MM.1S (cell line): ENCODE data around the gene FGF12.

Experiments used
- EZH2 ChIP-seq: fragments of 300-600 bp; sonication (generic); optimal IDR thresholded peaks from 2 replicates; pipeline ENCODE3; 2017; ENCODE audit warnings: low read depth, mild to moderate bottlenecking, antibody characterized with exemption, low read length, mixed read lengths
- EZH2phosphoT487 ChIP-seq: fragments of 300-600 bp; sonication (generic); IDR thresholded peaks from 2 replicates; pipeline ENCODE4 v1.6.1; 2018; ENCODE audit warnings: antibody characterized with exemption, low read length
- TF ChIP-seq, protein P1 (sequence below): fragments of 300-600 bp; sonication (generic); IDR thresholded peaks from 2 replicates; pipeline ENCODE4 v1.5.1; 2016; ENCODE audit warnings: antibody characterized with exemption, low read length, mixed read lengths

DNA sequence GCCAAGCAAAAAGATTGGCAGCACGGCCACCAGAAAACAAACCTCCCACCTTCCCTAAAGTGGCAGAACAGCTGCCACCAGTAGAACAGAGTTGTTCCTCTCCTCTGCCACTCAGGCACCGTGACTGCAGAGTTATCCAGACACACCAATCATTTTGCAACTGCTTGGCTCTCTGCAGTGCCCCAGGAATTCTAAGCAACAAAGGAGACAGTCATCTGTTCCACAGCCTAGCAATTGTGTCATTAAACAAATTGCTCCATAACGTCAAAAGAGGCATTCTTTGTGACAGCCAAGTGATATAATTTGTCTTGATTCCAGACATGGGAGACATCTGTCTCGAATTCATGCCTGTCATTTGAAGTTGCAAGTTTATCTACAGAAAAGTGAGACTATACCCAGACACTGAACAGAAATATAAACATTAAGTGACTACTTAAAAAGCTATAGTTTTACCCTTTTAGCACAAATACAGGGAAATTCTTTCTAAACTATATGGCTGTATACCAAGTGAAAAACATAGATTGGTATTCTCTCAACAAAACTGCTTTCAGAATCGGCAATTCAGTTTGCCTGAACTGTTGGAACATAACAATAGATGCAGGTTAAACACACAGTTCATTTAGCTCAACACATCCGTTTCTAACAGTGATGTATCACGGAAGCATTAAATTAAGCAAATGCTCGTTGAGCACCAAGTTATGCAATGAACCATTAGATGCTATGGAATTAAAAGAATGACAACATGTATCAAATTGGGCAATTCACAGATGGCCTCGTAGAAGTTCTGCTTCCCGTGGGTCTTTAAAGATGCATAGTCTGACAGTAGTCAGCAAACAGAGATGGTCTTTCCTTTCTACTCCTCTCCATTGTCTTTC, 281.3 kb downstream of the FGF12 start:
- TF ChIP-seq, protein P1, sequence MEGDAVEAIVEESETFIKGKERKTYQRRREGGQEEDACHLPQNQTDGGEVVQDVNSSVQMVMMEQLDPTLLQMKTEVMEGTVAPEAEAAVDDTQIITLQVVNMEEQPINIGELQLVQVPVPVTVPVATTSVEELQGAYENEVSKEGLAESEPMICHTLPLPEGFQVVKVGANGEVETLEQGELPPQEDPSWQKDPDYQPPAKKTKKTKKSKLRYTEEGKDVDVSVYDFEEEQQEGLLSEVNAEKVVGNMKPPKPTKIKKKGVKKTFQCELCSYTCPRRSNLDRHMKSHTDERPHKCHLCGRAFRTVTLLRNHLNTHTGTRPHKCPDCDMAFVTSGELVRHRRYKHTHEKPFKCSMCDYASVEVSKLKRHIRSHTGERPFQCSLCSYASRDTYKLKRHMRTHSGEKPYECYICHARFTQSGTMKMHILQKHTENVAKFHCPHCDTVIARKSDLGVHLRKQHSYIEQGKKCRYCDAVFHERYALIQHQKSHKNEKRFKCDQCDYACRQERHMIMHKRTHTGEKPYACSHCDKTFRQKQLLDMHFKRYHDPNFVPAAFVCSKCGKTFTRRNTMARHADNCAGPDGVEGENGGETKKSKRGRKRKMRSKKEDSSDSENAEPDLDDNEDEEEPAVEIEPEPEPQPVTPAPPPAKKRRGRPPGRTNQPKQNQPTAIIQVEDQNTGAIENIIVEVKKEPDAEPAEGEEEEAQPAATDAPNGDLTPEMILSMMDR = no peak
- TF ChIP-seq EZH2 = no peak
- no peak for TF ChIP-seq EZH2phosphoT487
